ENCODE measurements around the gene NAV1. TPM values are rescaled to one million over a fixed set of nuclear protein-coding genes. Genes with fewer than 3 reads are reported as not detected.

NAV1 gene
- total RNA-seq, 1 donor from 2014 or later, result 6.3 TPM

DNA sequence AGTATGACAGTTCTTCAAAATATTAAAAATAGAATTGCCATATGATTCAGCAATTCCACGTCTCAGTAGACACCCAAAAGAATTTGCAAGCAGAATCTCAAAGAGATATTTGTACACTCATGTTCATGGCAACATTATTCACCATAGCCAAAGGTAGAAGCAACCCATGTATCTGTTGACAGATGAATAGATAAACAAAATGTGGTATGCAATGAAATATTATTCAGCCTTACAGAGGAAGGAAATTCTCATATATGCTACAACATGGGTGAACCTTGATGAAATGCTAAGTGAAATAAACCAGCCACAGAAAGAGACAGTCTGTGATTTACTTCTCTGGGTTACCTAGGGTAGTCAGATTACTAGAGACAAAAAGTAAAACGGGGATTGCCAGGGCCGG, 47.0 kb downstream of the NAV1 start:
- no peak for DNase-seq (ENCODE audit: low read depth in 2 of 2)

DNA sequence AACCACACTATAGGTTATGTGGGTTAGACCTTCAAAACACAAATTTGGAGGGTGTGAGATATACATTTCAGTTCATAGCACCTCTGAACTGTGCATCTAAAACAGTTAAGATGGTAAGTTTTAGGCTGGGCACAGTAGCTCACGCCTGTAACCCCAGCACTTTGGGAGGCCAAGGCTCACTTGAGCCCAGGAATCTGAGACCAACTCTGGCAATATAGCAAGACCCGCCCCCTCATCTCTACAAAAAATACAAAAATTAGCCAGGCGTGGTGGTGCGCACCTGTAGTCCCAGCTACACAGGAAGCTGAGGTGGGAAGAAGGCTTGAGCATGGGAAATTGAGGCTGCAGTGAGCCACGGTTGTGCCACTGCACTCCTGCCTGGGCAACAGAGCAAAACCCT, 47.9 kb downstream of the NAV1 start:
- no peak for DNase-seq (ENCODE audit: low read depth in 2 of 2)

DNA sequence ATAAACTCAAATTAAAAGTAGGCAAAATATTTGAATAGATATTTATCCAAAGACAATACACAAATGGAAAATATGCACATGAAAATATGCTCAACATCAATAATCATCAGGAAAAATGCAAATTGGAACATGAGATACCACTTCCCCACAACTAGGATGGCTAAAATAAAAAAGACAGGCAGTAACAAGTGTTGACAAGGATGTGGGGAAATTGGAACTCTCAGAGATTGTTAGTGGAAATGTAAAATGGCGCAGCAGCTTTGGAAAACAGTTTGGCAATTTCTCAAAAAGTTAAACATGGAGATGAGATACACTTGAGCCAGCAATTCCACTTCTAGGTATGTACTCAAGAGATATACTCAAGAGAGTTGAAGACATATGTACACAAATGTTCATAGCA, 48.8 kb downstream of the NAV1 start:
- no peak for DNase-seq (ENCODE audit: low read depth in 2 of 2)

Other genes with a start within 250 kb of the NAV1 start
- gene TNNT2, start 161.4 kb upstream of the NAV1 start, total RNA-seq, result not detected in 2 replicates
- gene LAD1, start 139.8 kb upstream of the NAV1 start, total RNA-seq, result not detected in 2 replicates
- gene TNNI1, start 117.4 kb upstream of the NAV1 start, total RNA-seq, result not detected in 2 replicates
- 20.4 and 28.6 TPM in 2 replicates for gene PHLDA3, start 69.9 kb upstream of the NAV1 start, total RNA-seq
- gene CSRP1, start 32.0 kb upstream of the NAV1 start, total RNA-seq, result 88.6 and 119 TPM in 2 replicates